Measurements from ENCODE around the gene CWC25.
A peak's percentile ranks its signal among the peaks of the same experiment; 100 is the strongest.

Gene CWC25

GRCh38 chr17:38773258-38773657 lies 51.9 kb downstream of the CWC25 start:
- H3K9me3 Mint-ChIP-seq = no peaks in the 10 kb centered on the region
- no peak overlapping the region for H3K27ac Mint-ChIP-seq
- H3K4me1 Mint-ChIP-seq = no peaks in the 10 kb centered on the region
- no peak for ATAC-seq
- H3K4me3 Mint-ChIP-seq = no peak overlapping the region
- no peaks in the 10 kb centered on the region for H3K27me3 Mint-ChIP-seq
- no peak for DNase-seq

GRCh38 chr17:38768417-38768816 lies 56.7 kb downstream of the CWC25 start:
- ATAC-seq = no peak
- no peak for DNase-seq
- Mint-ChIP-seq H3K27me3 (no peaks in the 10 kb centered on the region), H3K4me1 (peaks cover 12% of the 10 kb centered on the region), H3K4me3 (no peak overlapping the region), H3K27ac (peak overlapping the region; percentile 50 to 95), H3K9me3 (no peaks in the 10 kb centered on the region)

GRCh38 chr17:38766341-38766740 lies 58.8 kb downstream of the CWC25 start:
- ATAC-seq (no peak), DNase-seq (no peak)
- Mint-ChIP-seq H3K4me1 (peaks cover 18% of the 10 kb centered on the region), H3K27ac (peak overlapping the region; percentile 58 to 75), H3K27me3 (no peaks in the 10 kb centered on the region), H3K4me3 (no peak overlapping the region), H3K9me3 (no peaks in the 10 kb centered on the region)

- no peak overlapping the region for H3K4me3 Mint-ChIP-seq
- no peaks in the 10 kb centered on the region for H3K9me3 Mint-ChIP-seq
- no peak for ATAC-seq
- peaks cover 21% of the 10 kb centered on the region for H3K4me1 Mint-ChIP-seq
- H3K27me3 Mint-ChIP-seq = no peaks in the 10 kb centered on the region
- no peak for DNase-seq
- peak overlapping the region; percentile 73 to 75 for H3K27ac Mint-ChIP-seq
Observed at GRCh38 chr17:38762231-38762630, 62.9 kb downstream of the CWC25 start.

- ATAC-seq = peak; percentile 77
- Mint-ChIP-seq H3K27ac (peak overlapping the region; percentile 66 to 75), H3K27me3 (no peaks in the 10 kb centered on the region), H3K9me3 (no peaks in the 10 kb centered on the region), H3K4me3 (no peak overlapping the region), H3K4me1 (peaks cover 20% of the 10 kb centered on the region)
- peak; percentile 29 to 52 for DNase-seq
Observed at GRCh38 chr17:38761612-38762011, 63.5 kb downstream of the CWC25 start.

GRCh38 chr17:38753071-38753506 lies 72.0 kb downstream of the CWC25 start:
- Mint-ChIP-seq H3K27me3 (peaks cover 31% of the 10 kb centered on the region), H3K4me1 (peaks cover 45% of the 10 kb centered on the region), H3K4me3 (peak overlapping the region; percentile 90 to 94), H3K27ac (peak overlapping the region; percentile 98 to 99), H3K9me3 (no peaks in the 10 kb centered on the region)
- ATAC-seq (no peak), DNase-seq (no peak)

- no peaks in the 10 kb centered on the region for H3K9me3 Mint-ChIP-seq
- H3K27ac Mint-ChIP-seq = peak within 1 kb of the TSS; percentile 98 to 99
- H3K27me3 Mint-ChIP-seq = peaks cover 37% of the 10 kb centered on the region
- peaks cover 51% of the 10 kb centered on the region for H3K4me1 Mint-ChIP-seq
- peak within 1 kb of the TSS; percentile 90 to 94 for H3K4me3 Mint-ChIP-seq
- DNase-seq (peak; percentile 97 to 99), ATAC-seq (peak; percentile 91)
Observed at GRCh38 chr17:38752308-38753070, 72.6 kb downstream of the CWC25 start, which contains the start of gene PSMB3. TSS of gene PSMB3 (plus strand) at chr17:38752741. CDS start at chr17:38752827, 86 bp downstream.

- DNase-seq (peak; percentile 87 to 92), ATAC-seq (peak; percentile 53)
- peaks cover 43% of the 10 kb centered on the region for H3K27me3 Mint-ChIP-seq
- peaks cover 55% of the 10 kb centered on the region for H3K4me1 Mint-ChIP-seq
- H3K27ac Mint-ChIP-seq = peak overlapping the region; percentile 98 to 99
- no peaks in the 10 kb centered on the region for H3K9me3 Mint-ChIP-seq
- H3K4me3 Mint-ChIP-seq = peak overlapping the region; percentile 90 to 94
Observed at GRCh38 chr17:38751808-38752307, 73.3 kb downstream of the CWC25 start.

GRCh38 chr17:38751144-38751807 lies 73.8 kb downstream of the CWC25 start:
- H3K27ac Mint-ChIP-seq = peak overlapping the region; percentile 98 to 99
- DNase-seq (peak in 1 of 2 donors; percentile 16), ATAC-seq (no peak)
- H3K4me1 Mint-ChIP-seq = peaks cover 61% of the 10 kb centered on the region
- H3K4me3 Mint-ChIP-seq = peak overlapping the region; percentile 90 to 94
- H3K9me3 Mint-ChIP-seq = no peaks in the 10 kb centered on the region
- H3K27me3 Mint-ChIP-seq = peaks cover 49% of the 10 kb centered on the region
